Heart right ventricle (tissue), 16 donors: ENCODE data around the gene ZNF423. TPM values are rescaled to one million over a fixed set of nuclear protein-coding genes. Genes with fewer than 3 reads are reported as not detected.

Source experiments
- ATAC-seq, 8 donors: fragments of 200-7000 bp; cut with Tn5 transposase; one replicate each; pipeline ENCODE4 v1.9.1; 2020; ENCODE audit warnings: mild to moderate bottlenecking in 8 of 8, moderate library complexity in 8 of 8, moderate number of reproducible peaks in 1 of 8
- DNase-seq, 2 donors: peaks; one replicate each; pipeline ENCODE4 v3.0.0-alpha.2; 2020
- H3K27ac ChIP-seq, 10 donors: fragments of 200-600 bp; sonication (generic) in 2 of 10; one replicate each; pipeline versions ENCODE4 v1.5.0 to v1.8.0; 2020 to 2022; ENCODE audit warnings: mild to moderate bottlenecking in 3 of 10
- H3K27me3 ChIP-seq, 7 donors: fragments of 200-600 bp; one replicate each; pipeline ENCODE4 v1.8.0; 2021 to 2022; ENCODE audit warnings: mild to moderate bottlenecking in 2 of 7
- H3K36me3 ChIP-seq, 9 donors: fragments of 200-600 bp; sonication (generic) in 1 of 9; one replicate each; pipeline versions ENCODE4 v1.5.0 to v1.8.0; 2020 to 2022; ENCODE audit warnings: mild to moderate bottlenecking in 2 of 9
- H3K4me1 ChIP-seq, 9 donors: fragments of 200-600 bp; sonication (generic) in 1 of 9; one replicate each; pipeline versions ENCODE4 v1.5.0 to v1.8.0; 2020 to 2022; ENCODE audit warnings: mild to moderate bottlenecking in 4 of 9
- H3K4me3 ChIP-seq, 10 donors: fragments of 200-600 bp; sonication (generic) in 2 of 10; one replicate each; pipeline versions ENCODE4 v1.5.0 to v1.8.0; 2020 to 2022; ENCODE audit warnings: mild to moderate bottlenecking in 7 of 10, moderate library complexity in 2 of 10
- H3K9me3 ChIP-seq, 11 donors: fragments of 200-600 bp in 10 of 11; sonication (generic) in 2 of 11; one replicate each; pipeline versions ENCODE4 v1.5.0 to v1.8.0; 2013 to 2022; ENCODE audit warnings: mild to moderate bottlenecking in 2 of 11, control low read depth in 1 of 11, moderate library complexity in 1 of 11
- CTCF ChIP-seq, 9 donors: fragments of 200-600 bp; sonication (generic) in 2 of 9; IDR thresholded peaks; one replicate each; pipeline versions ENCODE4 v1.5.0 to v1.8.0; 2021 to 2022; ENCODE audit warnings: antibody characterized with exemption in 9 of 9, mild to moderate bottlenecking in 5 of 9, moderate library complexity in 1 of 9
- WGBS, 2 donors: extraction: QIAGEN DNeasy Blood & Tissue Kit; methylation state at CpG; one replicate each; pipeline ENCODE4 v1.1.7; 2013; ENCODE audit warnings: inconsistent platforms in 1 of 2; 5-methylcytosine and 5-hydroxymethylcytosine counted together
- intact Hi-C, 10 donors: fragments of 100-400 bp; cut with DNase I; formaldehyde crosslinking; loops; one replicate each; pipeline versions ENCODE4 v1.11.1 to v1.14.2; 2022
- polyA plus RNA-seq, 2 donors: library from polyadenylated mRNA; stranded (reverse); fragments of 200-250 nt; gene quantifications; one replicate each; pipeline ENCODE4 v1.2.3, GENCODE V29; 2013
- total RNA-seq, 10 donors: library from RNA; stranded (reverse); fragmentation: NEBNext Ultra II Directional in 3 of 10; extraction: Animal tissue kit (Norgen Biotek cat#: 25700) in 3 of 10; gene quantifications; one replicate each; pipeline versions ENCODE4 v1.2.1 to v1.2.4, GENCODE V29; 2021 to 2023
- donor health status: Arrhythmogenic right ventricular cardiomyopathy.
- donor health status: ischemic (EF 13 %, LVEDD 7.1; RV severe dilation, severe dysfunction).
- donor health status: healthy with polysubstance abuse.
- donor health status: DM: no; HTN: yes; CAD: no.
- donor health status: DM: no; HTN: no; CAD: no.
- donor health status: ischemic (EF 25% LVEDD 6.9; RV normal size, moderate dysfunction).
- donor health status: ischemic (EF 25% LVEDD 5.7; RV mildly dilated, moderate dysfunction).
- donor health status: healthy.
- donor health status: DM: yes; HTN: yes; CAD: no.
- donor health status: Ischemic cardiomyopathy.
- donor health status: ischemic (EF 35%, LVEDD 5.7; RV mildly dilated, moderate dysfunction).
- donor health status: nonischemic (EF 11% LVEDD 7.7; RV severe dilation, severe dysfunction).
- donor health status: DM: yes; HTN: yes; CAD: no.
- donor health status: PGD.
- donor health status: ischemic (EF 29% LVEDD 5.4; RV normal size, mild dysfunction).
- donor health status: nonischemic (EF 23%, LVEDD 6.1; RV moderate dilation, normal function).

ZNF423 gene
- total and polyA plus RNA-seq, 12 donors = 2.6 to 10.6 (median 7.0) TPM

GRCh38 chr16:49688036-49688697 is 167.7 kb downstream of the ZNF423 start:
- no peak overlapping the region for H3K27ac ChIP-seq
- ATAC-seq (no peak), DNase-seq (no peak)
- 77 to 86% methylated on average over 16 of the region's 16 CpGs for WGBS, 2 donors
- H3K4me1 ChIP-seq = peaks cover 0 to 9% (median 0%) of the 10 kb centered on the region in 9 donors
- H3K36me3 ChIP-seq = no peaks in the 10 kb centered on the region
- H3K9me3 ChIP-seq = no peaks in the 10 kb centered on the region
- peaks cover 0 to 8% (median 0%) of the 10 kb centered on the region in 7 donors for H3K27me3 ChIP-seq
- no peak overlapping the region for H3K4me3 ChIP-seq
- no peak for TF ChIP-seq CTCF (IDR thresholded peaks at IDR 0.05)
- intact Hi-C loops = no loop called here

GRCh38 chr16:49687476-49688002 is 168.4 kb downstream of the ZNF423 start:
- no peaks in the 10 kb centered on the region for H3K9me3 ChIP-seq

GRCh38 chr16:49684696-49685095 is 171.2 kb downstream of the ZNF423 start:
- no peak for DNase-seq
- no peak for ATAC-seq
- H3K4me1 ChIP-seq = peaks cover 0 to 9% (median 0%) of the 10 kb centered on the region in 9 donors
- TF ChIP-seq CTCF (IDR thresholded peaks at IDR 0.05) = no peak
- no peak overlapping the region for H3K4me3 ChIP-seq
- no peak overlapping the region for H3K27ac ChIP-seq
- 84 to 94% methylated on average over 10 of the region's 10 CpGs for WGBS, 2 donors
- intact Hi-C loops = no loop called here
- H3K27me3 ChIP-seq = peaks cover 0 to 8% (median 0%) of the 10 kb centered on the region in 7 donors
- H3K36me3 ChIP-seq = no peaks in the 10 kb centered on the region
- H3K9me3 ChIP-seq = peaks cover 0 to 14% (median 0%) of the 10 kb centered on the region in 11 donors

More at GRCh38 chr16:49687476-49688002, 168.4 kb downstream of the ZNF423 start:
- Histone ChIP-seq H3K4me3 (no peak overlapping the region), H3K27ac (no peak overlapping the region), H3K27me3 (peaks cover 0 to 8% (median 0%) of the 10 kb centered on the region in 7 donors), H3K4me1 (peaks cover 0 to 9% (median 0%) of the 10 kb centered on the region in 9 donors), H3K36me3 (no peaks in the 10 kb centered on the region)
- WGBS, 2 donors = 76 to 79% methylated on average over 8 of the region's 8 CpGs
- TF ChIP-seq CTCF (IDR thresholded peaks at IDR 0.05) = no peak
- intact Hi-C loops = no loop called here
- ATAC-seq (no peak), DNase-seq (no peak)

GRCh38 chr16:49682577-49683165 is 173.2 kb downstream of the ZNF423 start:
- intact Hi-C loops = no loop called here
- 95 to 96% methylated on average over 16 of the region's 16 CpGs for whole genome bisulfite sequencing, 2 donors
- Histone ChIP-seq H3K4me3 (no peak overlapping the region), H3K27me3 (peaks cover 0 to 7% (median 0%) of the 10 kb centered on the region in 7 donors), H3K4me1 (peaks cover 0 to 9% (median 0%) of the 10 kb centered on the region in 9 donors), H3K9me3 (peaks cover 0 to 17% (median 0%) of the 10 kb centered on the region in 11 donors), H3K36me3 (no peaks in the 10 kb centered on the region), H3K27ac (no peak overlapping the region)
- no peak for TF ChIP-seq CTCF (IDR thresholded peaks at IDR 0.05)
- ATAC-seq (no peak), DNase-seq (no peak)
